Measurements from ENCODE around the gene ELF3. TPM values are rescaled to one million over a fixed set of nuclear protein-coding genes. Genes with fewer than 3 reads are reported as not detected.

The ELF3 gene
- total and polyA plus RNA-seq, 2 of the 13 experiments (the other 11 are each of a cell fraction or from before 2014, with no cell fraction given) = 11.5 to 55.1 TPM

- TF ChIP-seq NCOA1 (CRISPR knock-in tag; IDR thresholded peaks at IDR 0.05) (no peak), ZFP90 (CRISPR knock-in tag; IDR thresholded peaks at IDR 0.05; ENCODE audit: borderline replicate concordance) (no peak), NR2F6 (IDR thresholded peaks at IDR 0.05) (no peak), NR2F6 (CRISPR knock-in tag; IDR thresholded peaks at IDR 0.05) (peak; percentile 42; the same call in 1 of the 2 replicates), ZNF136 (CRISPR knock-in tag; IDR thresholded peaks at IDR 0.05; ENCODE audit: low read depth) (no peak), ZNF407 (CRISPR knock-in tag; IDR thresholded peaks at IDR 0.05; ENCODE audit: not compliant biosample characterization) (no peak), EHMT2 (IDR thresholded peaks at IDR 0.05; ENCODE audit: borderline replicate concordance, low read depth, low read length) (no peak), ZNF563 (CRISPR knock-in tag; IDR thresholded peaks at IDR 0.05) (0 out of 2 replicates have a peak, but pooled peaks have one; percentile 22), RAD21 (CRISPR knock-in tag; IDR thresholded peaks at IDR 0.05) (no peak), ZNF414 (CRISPR knock-in tag; IDR thresholded peaks at IDR 0.05) (no peak), ZNF704 (CRISPR knock-in tag; IDR thresholded peaks at IDR 0.05; ENCODE audit: borderline replicate concordance) (no peak), ZNF780A (CRISPR knock-in tag; IDR thresholded peaks at IDR 0.05) (no peak), RNF2 (conservative IDR thresholded peaks at IDR 0.05; ENCODE audit: low read depth) (no peak), THAP11 (CRISPR knock-in tag; IDR thresholded peaks at IDR 0.05) (peak; percentile 51; the same call in 1 of the 2 replicates), MTF2 (CRISPR knock-in tag; IDR thresholded peaks at IDR 0.05; ENCODE audit: borderline replicate concordance) (no peak), KAT7 (CRISPR knock-in tag; IDR thresholded peaks at IDR 0.05; ENCODE audit: borderline replicate concordance) (no peak), ZNF264 (CRISPR knock-in tag; IDR thresholded peaks at IDR 0.05) (peak; percentile 41; the same call in 1 of the 2 replicates), MIER3 (CRISPR knock-in tag; IDR thresholded peaks at IDR 0.05; ENCODE audit: borderline replicate concordance) (0 out of 2 replicates have a peak, but pooled peaks have one; percentile 46)
Observed at GRCh38 chr1:202034683-202035462, 24.5 kb downstream of the ELF3 start (continued).
